ENCODE measurements around the gene WDR54.

GRCh38 chr2:74417197-74417596 is 4.3 kb upstream of the WDR54 start:
- TF ChIP-seq POLR2AphosphoS5 (IDR thresholded peaks at IDR 0.05; ENCODE audit: low read depth), result no peak
- TF ChIP-seq, protein P1, sequence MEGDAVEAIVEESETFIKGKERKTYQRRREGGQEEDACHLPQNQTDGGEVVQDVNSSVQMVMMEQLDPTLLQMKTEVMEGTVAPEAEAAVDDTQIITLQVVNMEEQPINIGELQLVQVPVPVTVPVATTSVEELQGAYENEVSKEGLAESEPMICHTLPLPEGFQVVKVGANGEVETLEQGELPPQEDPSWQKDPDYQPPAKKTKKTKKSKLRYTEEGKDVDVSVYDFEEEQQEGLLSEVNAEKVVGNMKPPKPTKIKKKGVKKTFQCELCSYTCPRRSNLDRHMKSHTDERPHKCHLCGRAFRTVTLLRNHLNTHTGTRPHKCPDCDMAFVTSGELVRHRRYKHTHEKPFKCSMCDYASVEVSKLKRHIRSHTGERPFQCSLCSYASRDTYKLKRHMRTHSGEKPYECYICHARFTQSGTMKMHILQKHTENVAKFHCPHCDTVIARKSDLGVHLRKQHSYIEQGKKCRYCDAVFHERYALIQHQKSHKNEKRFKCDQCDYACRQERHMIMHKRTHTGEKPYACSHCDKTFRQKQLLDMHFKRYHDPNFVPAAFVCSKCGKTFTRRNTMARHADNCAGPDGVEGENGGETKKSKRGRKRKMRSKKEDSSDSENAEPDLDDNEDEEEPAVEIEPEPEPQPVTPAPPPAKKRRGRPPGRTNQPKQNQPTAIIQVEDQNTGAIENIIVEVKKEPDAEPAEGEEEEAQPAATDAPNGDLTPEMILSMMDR (IDR thresholded peaks at IDR 0.05; ENCODE audit: insufficient read depth, low read length), result no peak
- TF ChIP-seq REST (IDR thresholded peaks at IDR 0.05; ENCODE audit: insufficient replicate concordance, low read depth), result no peak

Data from HL-60 (cell line).